Measurements from ENCODE around the gene KRT32.
"Not testable (repeated sequence)": the region's sequence is repeated elsewhere in the genome, so short reads cannot be mapped to it uniquely, and the experiment has no call there.

KRT32 gene

DNA sequence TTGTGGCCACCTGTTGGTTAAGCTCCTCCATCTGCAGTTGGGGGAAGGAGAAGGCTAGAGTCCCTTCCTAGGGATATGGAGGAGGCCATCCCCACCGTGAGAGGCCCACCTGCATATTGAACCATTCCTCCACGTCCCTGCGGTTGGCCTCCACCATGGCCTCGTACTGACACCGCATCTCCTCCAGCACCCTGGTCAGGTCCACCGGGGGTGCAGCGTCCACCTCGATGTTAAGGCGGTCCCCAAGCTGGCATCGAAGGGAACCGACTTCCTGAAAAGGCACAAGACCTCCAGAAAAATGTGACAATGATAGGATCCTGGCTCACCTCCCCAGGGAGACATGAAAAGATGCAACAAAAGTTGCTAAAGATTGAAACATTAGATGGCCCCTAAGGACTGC, 3.0 kb downstream of the KRT32 start:
- DNase-seq (ENCODE audit: low read depth in 3 of 3), result no peak

DNA sequence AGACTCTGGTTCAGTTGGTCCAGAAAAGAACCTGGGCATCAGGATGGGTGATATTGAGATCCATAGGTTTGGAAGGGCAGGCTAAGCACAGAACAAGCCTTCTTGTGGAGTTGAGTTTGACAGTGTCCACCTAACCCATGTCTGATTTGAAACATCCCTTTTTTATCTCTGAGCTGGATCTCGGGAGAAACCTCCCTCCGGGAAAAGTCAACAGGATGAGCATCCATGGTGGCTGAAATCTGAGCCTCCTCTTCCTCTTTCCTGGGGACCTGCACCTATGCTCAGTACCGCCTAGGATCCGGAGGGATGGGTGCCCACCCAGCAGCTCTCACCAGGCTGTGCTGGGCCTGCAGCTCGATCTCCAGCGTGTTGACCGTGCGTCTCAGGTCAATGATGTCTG, 3.4 kb downstream of the KRT32 start:
- DNase-seq (ENCODE audit: low read depth in 3 of 3), result no peak

DNA sequence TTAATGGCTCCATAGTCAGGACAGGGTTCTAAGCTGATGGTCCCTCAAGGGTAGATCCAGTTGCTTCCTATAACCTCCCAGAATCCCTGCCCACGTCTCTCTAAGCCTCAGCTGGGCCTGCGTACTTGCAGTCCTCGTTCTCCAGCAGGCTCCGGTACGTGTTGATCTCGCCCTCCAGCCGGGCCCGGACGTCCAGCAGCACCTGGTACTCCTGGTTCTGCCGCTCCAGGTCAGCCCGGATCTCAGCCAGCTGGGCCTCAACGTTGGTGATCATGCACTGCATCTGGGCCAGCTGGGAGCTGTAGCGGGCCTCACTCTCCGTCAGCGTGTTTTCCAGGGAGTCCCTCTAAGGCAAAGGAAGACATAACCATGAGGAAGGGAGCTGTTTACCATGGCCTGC, 4.5 kb downstream of the KRT32 start:
- DNase-seq (ENCODE audit: low read depth in 3 of 3), result no peak

DNA sequence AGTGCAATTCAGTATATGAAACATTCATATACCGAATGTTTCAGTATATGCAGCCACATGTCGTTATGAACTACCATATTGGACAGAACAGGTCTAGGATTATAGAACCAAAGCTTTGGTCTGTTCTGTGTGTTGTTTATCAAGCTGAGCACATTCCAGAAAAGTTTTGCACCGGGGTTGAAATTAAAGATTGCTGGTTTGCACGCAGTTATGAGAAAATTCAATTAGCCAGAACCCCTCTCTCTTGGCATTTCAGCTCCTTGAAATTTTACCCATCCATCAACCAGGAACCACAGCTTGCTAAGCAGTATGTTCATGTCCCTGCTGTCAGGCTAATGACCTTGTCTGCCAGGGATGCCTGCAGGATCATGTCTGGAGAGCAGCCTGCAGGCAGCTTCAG, 9.5 kb downstream of the KRT32 start:
- DNase-seq (ENCODE audit: low read depth in 3 of 3), result no peak

DNA sequence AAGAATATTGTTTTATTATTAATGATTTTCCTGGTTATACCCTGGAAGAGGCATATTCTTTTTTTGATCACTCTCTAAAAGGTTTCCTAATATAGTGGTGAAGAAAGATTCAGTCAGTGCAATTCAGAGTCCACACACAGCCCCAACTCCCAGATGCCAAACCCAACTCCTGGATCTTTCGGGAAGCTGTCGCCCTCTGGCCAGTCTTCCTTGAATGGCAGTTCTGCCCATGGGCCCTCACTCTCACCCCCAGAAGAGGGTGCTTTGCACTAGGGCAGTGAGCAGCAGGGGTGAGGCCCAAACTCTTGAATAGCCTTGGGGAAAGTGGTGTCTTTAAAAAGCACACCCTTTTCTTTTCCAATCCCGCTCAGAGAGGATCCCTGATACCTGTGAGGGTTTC, 11.0 kb downstream of the KRT32 start:
- DNase-seq (ENCODE audit: low read depth in 3 of 3), result no peak

DNA sequence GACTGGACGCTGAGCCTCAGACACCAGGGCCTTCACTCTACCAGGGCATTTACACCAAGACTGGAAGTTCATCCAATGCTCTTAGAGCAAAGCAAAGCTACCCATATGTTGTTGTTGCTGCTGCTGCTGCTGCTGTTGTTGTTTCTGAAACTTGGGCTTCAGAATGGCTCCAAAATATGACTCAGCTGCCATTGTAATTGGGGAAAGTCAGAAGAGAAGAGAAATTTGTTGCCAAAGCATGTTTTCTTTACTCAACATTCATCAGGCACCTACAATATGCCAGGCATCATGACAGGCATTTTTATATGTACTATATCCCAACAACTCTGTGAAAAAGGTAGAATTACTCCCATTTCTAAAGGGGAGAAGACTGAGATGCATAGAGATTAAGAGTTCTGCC, 11.9 kb downstream of the KRT32 start:
- no peak for DNase-seq (ENCODE audit: low read depth in 3 of 3)

DNA sequence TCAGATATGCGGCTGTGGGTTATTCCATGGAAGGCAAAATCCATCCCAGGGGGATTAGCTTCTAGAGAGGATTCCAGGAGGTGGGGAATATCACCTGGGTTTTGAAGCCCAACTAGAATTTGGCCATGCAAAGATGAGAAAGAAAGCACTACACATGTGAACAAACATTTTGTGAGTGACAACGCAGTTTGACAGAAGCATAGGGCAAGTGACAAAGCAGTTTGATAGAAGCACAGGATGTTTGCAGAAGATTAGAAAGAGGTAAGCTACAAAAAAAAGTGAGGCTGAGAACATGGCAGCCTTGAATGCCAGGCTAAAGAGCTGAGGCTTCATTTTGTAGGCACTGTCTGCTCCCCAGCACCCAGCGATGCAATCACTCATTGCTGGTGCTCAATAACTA, 14.1 kb downstream of the KRT32 start:
- DNase-seq (ENCODE audit: low read depth in 3 of 3), result no peak

DNA sequence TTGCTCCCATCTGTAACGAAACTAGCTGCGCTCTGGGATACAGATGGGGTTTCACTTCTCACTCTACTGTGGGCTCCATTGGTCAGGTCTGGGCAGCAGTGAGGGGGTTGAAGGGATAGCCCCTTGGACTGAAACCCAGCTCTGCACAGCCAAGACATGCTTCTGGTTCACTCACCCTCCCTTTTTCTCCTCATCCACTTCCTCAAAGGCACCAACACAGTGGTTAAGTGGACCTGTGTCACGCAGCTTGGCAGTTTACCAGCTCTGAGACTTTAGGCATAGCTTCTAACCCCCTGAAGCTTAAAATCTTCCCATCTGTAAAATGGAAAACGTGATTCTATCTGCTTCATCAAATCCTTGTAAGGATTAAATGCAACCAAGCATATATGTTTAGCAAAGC, 14.9 kb downstream of the KRT32 start:
- no peak for DNase-seq (ENCODE audit: low read depth in 3 of 3)

DNA sequence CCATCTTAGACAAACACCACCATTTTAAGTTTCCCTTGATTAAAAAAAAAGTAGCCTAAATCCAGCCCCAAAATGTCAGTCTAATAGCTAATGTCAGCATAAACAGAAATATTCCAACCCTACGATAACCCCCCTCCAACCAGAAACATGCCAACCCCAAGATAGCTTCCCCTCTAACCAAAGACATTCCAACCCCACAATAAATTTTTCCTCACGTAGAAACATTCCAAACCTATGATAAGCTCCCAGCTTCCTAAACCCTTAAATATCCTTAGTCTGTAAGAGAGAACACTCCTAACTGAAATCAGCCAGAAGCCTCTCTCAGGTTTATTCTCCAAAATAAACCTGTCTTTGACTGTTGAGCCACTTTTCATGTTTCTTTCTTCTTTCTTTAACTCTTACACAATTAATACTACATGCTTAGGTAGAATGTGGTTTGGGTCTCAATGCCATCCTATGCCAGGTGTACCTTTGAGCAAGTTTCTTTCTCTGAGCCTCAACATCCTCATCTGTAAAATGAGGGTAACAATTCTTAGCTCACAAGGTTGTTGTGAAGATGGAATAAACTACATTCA, 15.9 kb downstream of the KRT32 start:
- no peak for DNase-seq (ENCODE audit: low read depth in 3 of 3)

DNA sequence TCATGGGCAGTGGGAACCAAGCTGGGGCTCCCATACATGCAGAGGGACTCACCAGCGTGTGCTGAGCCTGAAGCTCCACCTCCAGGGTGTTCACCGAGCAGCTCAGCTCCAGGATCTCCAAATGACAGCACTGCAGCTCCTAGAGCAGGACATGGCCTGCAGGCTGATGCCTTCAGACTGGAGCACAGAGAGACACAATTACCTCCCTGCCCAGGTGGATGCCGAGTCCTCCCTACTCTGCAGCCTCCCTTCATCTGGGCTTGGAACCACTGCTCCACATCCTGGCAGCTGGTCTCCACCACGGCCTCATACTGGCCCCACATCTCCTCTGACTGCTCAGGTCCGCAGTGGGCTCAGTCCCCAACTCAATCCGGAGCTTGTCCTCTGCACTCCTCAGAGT, 18.2 kb downstream of the KRT32 start:
- no peak for DNase-seq (ENCODE audit: low read depth in 3 of 3)

DNA sequence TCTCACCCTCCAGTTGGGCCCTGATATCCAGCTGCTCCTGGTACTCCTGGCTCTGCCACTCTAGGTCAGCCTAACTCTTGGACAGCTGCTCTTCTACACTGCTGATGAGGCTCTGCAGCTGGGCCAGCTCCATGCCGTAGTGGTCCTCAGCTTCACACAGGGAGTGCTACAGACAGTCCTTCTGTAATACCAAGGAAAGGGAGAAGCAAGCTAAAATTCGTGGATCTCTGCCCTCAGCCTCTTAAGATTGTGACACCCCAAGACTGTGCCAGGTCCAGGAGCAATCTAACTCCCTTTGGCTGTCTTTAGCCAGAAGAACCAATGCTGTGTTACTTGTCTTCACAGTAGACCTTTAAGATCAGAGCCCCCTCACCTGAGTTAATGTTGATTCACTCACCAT, 18.7 kb downstream of the KRT32 start:
- no peak for DNase-seq (ENCODE audit: low read depth in 3 of 3)

DNA sequence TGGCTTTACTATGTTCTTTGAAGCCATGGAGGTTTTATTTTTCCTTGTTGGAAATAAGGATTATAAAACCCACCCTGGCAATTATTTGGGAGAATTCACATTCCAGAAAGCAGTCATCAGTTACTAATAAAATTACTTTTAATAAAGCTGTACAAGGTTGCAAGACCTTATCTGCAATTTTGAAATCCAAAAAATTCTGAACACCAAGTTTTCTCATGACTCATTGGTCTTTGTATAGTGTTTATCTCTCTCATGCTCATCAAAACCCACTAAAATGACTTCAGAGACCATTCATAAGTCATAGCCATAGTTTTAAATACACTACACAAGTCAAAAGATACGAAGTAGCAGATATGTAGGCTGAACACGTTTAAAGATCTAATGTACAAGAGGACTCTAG, 20.4 kb downstream of the KRT32 start:
- no peak for DNase-seq (ENCODE audit: low read depth in 3 of 3)

DNA sequence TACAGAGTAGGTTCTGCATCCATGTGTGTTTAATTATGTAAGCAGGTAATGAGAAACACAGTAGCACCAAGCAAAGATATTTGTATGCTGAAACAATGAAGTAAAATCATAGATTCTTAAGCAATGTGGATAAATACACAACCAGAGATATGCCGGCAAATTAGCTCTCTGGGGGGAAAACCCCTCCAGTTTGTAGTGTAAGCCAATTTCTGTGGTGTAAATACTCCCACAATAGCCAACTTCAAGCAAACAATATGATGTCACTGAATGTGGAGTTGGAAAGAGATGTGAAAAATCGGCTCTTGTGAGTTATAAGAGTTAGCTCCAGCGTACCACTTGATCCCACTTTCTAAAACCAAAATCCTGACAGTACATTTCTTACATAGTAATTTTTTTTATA, 22.5 kb downstream of the KRT32 start:
- DNase-seq (ENCODE audit: low read depth in 3 of 3), result no peak

DNA sequence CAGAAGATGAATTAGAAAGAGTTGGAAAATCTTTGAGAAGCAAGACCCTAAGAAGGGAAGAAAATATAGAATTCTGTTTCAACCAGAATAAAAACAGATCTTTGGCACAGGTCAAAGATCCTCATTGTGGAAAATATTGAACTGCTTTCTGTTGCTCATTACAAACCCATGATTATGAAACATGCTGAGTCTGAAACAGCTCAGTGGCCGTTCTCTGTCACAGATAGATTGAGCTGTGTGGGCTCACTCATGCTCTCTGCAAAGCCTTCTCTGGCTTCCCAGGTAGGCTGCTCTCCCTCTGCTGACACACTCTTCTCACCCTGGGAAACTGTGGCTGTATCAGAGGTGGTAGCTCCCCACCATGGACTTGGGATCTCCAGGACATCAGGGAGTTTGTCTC, 23.0 kb downstream of the KRT32 start:
- DNase-seq (ENCODE audit: low read depth in 3 of 3), result no peak

DNA sequence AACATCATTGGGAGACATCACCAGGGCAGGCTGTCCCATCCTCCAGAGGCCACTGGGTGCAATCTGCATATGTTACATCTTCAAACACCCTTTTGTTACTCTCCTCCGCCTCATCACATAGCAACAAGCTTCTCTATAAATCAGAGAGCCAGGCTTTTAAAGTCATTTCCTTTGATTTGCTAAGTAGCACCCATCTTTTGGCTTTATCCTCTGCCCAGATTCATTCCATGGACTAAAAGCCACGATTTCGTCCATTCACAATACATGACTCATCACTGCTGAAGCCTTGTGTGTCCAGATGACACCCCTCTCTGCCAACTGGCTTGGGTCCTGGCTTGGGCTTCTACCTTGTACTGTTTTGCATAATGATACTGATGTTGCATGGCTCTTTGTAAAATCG, 24.4 kb downstream of the KRT32 start:
- no peak for DNase-seq (ENCODE audit: low read depth in 3 of 3)

DNA sequence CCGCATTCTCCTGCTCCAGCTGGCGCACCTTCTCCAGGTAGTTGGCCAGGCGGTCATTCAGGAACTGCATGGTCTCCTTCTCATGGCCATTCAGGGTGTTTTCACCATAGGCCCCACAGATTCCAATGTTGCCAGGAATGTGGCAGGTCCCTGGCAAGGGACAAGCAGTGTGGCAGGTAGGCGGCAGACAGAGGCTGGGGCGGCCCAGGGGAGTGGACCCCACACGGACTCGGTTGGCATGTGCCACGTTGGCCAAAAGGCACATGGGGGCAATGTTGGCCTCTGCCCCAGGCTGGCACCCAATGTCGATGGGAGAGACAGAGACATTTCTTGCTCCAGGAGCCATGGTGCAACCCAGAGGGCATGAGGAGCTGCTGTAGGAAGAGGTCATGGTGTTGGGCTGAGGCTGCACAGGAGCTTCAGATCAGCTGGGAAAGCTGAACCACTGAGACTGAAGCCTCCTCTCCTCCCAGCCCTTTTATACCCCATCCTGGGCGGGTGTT, 26.6 kb downstream of the KRT32 start, which contains the start of gene KRT38:
TSS of gene KRT38 (minus strand) at position 453 of the 503 bp plus-strand sequence. CDS start at position 391, 62 bp downstream.
- no peak for DNase-seq (ENCODE audit: low read depth in 3 of 3)

DNA sequence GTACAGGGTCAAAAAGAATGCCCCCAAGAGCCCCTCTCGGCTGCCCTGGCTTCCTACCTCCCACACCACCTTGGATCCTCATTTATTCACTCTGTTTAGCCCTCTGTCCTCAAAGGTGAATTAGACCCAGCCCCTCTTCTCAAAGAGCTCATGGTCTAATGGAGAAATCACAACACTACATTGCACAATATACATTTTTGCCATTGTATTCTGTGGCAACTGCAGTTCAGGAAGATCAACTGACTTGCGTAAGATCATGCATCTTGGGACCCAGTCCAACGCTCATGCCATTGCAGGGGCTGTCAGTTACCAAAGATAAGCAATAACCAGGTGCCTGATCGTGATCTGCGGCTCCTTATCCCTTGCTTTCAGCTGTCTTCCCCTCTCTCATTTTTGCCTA, 27.8 kb downstream of the KRT32 start:
- DNase-seq (ENCODE audit: low read depth in 3 of 3), result no peak

DNA sequence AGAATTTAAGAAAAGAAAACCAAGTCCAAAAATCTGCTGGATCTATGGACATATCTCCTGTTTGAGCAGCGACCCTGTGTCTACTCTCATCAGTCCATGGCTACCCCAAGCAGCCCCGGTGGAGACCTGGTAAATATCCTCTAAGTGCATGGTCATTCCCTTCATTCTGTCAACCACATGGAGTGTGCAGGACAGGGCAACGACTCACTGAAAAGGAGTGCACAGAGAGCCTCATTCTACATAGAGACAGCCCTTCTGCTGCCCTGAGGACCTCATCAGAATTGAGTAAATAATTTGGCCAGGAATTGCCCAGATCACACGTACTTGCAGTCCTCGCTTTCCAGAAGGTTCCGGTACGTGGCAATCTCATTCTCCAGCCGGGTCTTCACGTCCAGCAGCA, 29.4 kb downstream of the KRT32 start:
- no peak for DNase-seq (ENCODE audit: low read depth in 3 of 3)

DNA sequence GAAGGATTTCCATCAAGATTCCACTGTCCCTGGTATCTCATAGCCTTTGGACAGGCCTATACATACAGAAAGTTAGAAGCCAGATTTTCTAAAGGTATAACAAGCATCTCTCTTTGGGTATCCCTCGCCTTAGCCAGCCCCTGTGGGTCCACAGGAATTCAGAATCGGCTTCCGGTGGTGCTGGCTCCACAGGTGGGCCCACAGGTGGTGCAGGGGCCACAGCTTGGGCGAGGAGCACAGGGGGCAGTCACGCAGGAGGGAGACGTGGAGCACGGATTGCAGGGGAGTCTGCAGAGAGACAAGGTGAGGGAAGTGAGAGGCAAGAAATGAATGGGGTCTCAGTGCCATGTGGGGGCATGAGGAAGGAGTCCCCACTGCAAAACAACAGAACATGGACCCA, 29.9 kb downstream of the KRT32 start:
- DNase-seq (ENCODE audit: low read depth in 3 of 3), result no peak

DNA sequence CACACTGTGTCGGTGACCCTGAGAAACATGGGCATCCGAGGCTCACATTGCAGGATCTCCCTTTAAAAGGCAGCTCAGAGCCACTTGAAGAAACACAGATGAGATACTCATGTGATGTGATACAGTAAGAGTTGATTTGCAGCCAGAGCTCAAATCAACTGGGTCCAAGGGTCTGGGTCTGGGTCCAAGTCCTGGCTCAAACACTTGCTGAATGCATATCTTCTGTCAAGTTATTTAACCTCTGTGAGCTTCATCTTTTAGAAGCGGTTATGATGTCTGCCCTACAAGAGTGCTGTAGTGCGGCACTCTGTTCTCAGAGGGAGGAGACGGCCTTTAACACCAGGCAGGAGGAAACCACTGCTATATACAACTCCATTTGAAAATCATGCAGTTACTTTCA, 32.8 kb downstream of the KRT32 start:
- DNase-seq (ENCODE audit: low read depth in 3 of 3), result no peak

DNA sequence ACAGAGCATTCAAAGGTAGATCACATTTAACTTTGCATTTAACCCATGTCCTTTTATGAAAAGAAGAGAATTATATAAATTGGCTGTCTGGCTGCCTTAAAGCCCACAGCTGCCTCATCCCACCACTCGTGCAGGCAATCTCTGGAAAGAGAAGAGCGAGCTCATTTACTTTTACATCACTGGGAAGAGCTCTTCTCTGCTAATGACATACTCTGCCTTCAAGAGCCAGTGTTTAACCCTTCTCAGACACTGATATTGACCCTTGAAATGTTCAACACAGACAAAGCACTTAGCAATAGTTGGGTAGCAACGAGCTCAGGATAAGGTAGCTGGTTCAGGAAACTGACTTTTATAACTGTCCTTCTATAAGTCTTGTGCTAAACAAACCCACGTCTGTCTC, 33.2 kb downstream of the KRT32 start:
- DNase-seq (ENCODE audit: low read depth in 3 of 3), result no peak

DNA sequence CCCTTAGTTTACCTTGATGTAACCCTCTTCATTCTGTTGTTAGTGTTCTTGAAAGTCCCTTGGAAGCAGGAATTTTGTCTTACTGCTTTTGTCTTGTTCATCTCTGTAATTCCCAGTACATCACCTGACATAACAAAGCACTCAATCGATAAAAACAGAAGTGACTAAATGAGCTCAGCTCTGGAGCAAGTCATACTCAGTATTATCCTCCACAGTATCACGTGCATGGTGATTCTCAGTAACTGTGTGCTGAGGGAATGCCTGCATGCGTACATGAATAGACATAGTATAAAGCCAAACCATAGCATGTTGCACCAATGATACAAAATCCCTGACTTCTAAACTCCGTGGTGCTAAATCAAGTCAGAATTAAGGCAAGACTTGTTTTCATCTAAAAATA, 33.6 kb downstream of the KRT32 start:
- no peak for DNase-seq (ENCODE audit: low read depth in 3 of 3)

DNA sequence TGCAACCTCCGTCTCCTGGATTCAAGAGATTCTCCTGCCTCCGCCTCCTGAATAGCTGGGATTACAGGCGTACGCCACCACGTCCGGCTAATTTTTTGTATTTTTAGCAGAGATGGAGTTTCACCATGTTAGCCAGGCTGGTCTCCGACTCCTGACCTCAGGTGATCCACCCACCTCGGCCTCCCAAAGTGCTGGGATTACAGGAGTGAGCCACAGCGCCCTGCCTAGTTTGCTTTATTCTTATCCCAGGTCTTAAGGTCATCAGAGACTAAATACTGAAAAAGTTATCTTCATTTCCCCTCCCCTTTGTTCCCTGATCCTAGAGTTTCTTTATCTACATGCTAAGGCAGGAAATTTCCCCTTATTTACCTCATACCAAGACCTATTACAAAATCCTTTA, 36.8 kb downstream of the KRT32 start:
- DNase-seq (ENCODE audit: low read depth in 3 of 3), result not testable (repeated sequence)

DNA sequence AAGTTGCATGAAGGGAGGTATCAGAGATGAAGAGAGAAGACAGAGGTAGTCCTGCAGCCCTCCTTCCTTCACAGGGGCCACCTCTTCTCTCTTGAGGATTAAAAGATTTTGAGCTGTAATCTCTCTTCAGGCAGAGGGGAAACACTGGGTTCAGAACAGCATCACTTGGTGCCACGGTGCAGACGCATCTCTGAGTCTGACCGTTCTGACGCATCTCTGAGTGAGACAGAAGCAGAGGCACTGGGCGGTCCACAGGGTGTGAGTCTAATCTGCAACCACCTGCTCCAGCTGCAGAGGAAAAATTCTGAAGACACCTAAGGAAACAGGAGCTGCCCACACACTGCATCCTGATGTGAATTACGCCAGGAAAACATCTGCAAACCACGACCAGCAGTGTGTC, 37.5 kb downstream of the KRT32 start:
- DNase-seq (ENCODE audit: low read depth in 3 of 3), result no peak
